Measurements from ENCODE around the gene CACNA2D3. TPM values are rescaled to one million over a fixed set of nuclear protein-coding genes. Genes with fewer than 3 reads are reported as not detected.

CACNA2D3 gene
- polyA plus RNA-seq, 2 of the 4 experiments (the other 2 are of a cell fraction), result 0.04 to 0.05 TPM

- H3K4me1 ChIP-seq, result no peaks in the 10 kb centered on the region
- ChIA-PET POLR2A (no interaction called here), CTCF (interaction anchor here (0.6 to 1.9 kb wide), 3 partner anchors 11 to 911 kb away, joined by 3 to 5 read pairs (median 4); no protein-coding TSS in a partner anchor)
Observed at GRCh38 chr3:54849360-54849759, 727.0 kb downstream of the CACNA2D3 start.

GRCh38 chr3:54850484-54851018 is 728.2 kb downstream of the CACNA2D3 start:
- no peak overlapping the region for H3K4me3 ChIP-seq
- FAIRE-seq (no peak), DNase-seq (ENCODE audit: low read depth in 1 of 2, low spot score in 1 of 2) (no peak), ATAC-seq (no peak)
- ChIA-PET POLR2A (no interaction called here), CTCF (interaction anchor here (1.5 to 1.9 kb wide), 2 partner anchors 10 to 912 kb away, joined by 4 to 5 read pairs; no protein-coding TSS in a partner anchor)
- 0% methylated on average over 2 of the region's 2 CpGs for WGBS (ENCODE audit: missing lambda C conversion rate)
- TF ChIP-seq CBX2 (IDR thresholded peaks at IDR 0.05; ENCODE audit: borderline replicate concordance, low read depth) (no peak), NR3C1 (IDR thresholded peaks at IDR 0.05) (no peak), BCL3 (IDR thresholded peaks at IDR 0.05) (no peak), REST (IDR thresholded peaks at IDR 0.05) (no peak)
- H3K4me1 ChIP-seq, result no peaks in the 10 kb centered on the region
- no peak overlapping the region for H3K4me2 ChIP-seq
- no peaks in the 10 kb centered on the region for H3K9me3 ChIP-seq
- H3K27ac ChIP-seq, result no peak overlapping the region

More at GRCh38 chr3:54849360-54849759, 727.0 kb downstream of the CACNA2D3 start:
- H3K9me3 ChIP-seq, result no peaks in the 10 kb centered on the region
- H3K27ac ChIP-seq, result no peak overlapping the region
- no peak for ATAC-seq
- TF ChIP-seq ZNF302 (CRISPR knock-in tag; IDR thresholded peaks at IDR 0.05) (no peak), USF2 (IDR thresholded peaks at IDR 0.05) (no peak), CHD4 (IDR thresholded peaks at IDR 0.05; ENCODE audit: borderline replicate concordance) (no peak), NPAS2 (CRISPR knock-in tag; IDR thresholded peaks at IDR 0.05; ENCODE audit: borderline replicate concordance) (no peak), E2F6 (IDR thresholded peaks at IDR 0.05; ENCODE audit: borderline replicate concordance, low read depth) (no peak), HOXA7 (CRISPR knock-in tag; IDR thresholded peaks at IDR 0.05) (no peak), HOXB5 (CRISPR knock-in tag; IDR thresholded peaks at IDR 0.05) (no peak), ZC3H11A (IDR thresholded peaks at IDR 0.05) (no peak), HEYL (CRISPR knock-in tag; IDR thresholded peaks at IDR 0.05) (no peak), POLR2AphosphoS2 (conservative IDR thresholded peaks at IDR 0.05; ENCODE audit: low read length) (no peak), TFCP2L1 (CRISPR knock-in tag; IDR thresholded peaks at IDR 0.05) (no peak), CTCF (IDR thresholded peaks at IDR 0.05) (no peak), CEBPB (IDR thresholded peaks at IDR 0.05) (no peak), HES2 (IDR thresholded peaks at IDR 0.05) (no peak), HDAC2 (IDR thresholded peaks at IDR 0.05) (no peak)
- no peak overlapping the region for H3K4me3 ChIP-seq
- WGBS (ENCODE audit: missing lambda C conversion rate), result 10% methylated on average over 4 of the region's 4 CpGs
- DNase-seq (ENCODE audit: low read depth in 1 of 2, low spot score in 1 of 2), result no peak
- FAIRE-seq, result no peak
- no peak overlapping the region for H3K4me2 ChIP-seq

Data from A549 (cell line).